GM23248 (cell line): ENCODE data around the gene ATRX.

Experiments used
- EZH2 ChIP-seq: fragments of 200-600 bp; sonication (generic); IDR thresholded peaks from 2 replicates; pipeline ENCODE4 v1.6.1; 2018; ENCODE audit warnings: antibody characterized with exemption, mild to moderate bottlenecking; ENCODE audit not compliant: insufficient read depth, poor library complexity, severe bottlenecking
- EZH2phosphoT487 ChIP-seq: fragments of 200-600 bp; sonication (generic); IDR thresholded peaks from 2 replicates; pipeline ENCODE4 v1.6.1; 2018; ENCODE audit warnings: antibody characterized with exemption, moderate library complexity, mild to moderate bottlenecking, low read depth; ENCODE audit not compliant: insufficient read depth

GRCh38 chrX:77749695-77750094 lies 36.3 kb downstream of the ATRX start:
- no peak for TF ChIP-seq EZH2
- TF ChIP-seq EZH2phosphoT487 = no peak
